ENCODE data around the gene DPYD.

The DPYD gene

GRCh38 chr1:97082160-97082848, 838.5 kb downstream of the DPYD start:
- H3K79me2 ChIP-seq (ENCODE audit: insufficient read depth, low read depth): no peaks in the 10 kb centered on the region
- H3K27me3 ChIP-seq (ENCODE audit: insufficient read depth, low read depth): no peaks in the 10 kb centered on the region
- no peak overlapping the region for H3K4me3 ChIP-seq (IDR thresholded peaks at IDR 0.05; ENCODE audit: insufficient read depth, low read depth, low read length)
- no peaks in the 10 kb centered on the region for H3K4me1 ChIP-seq (ENCODE audit: low read depth, poor library complexity, severe bottlenecking)
- H3K9ac ChIP-seq: no peak overlapping the region
- H4K20me1 ChIP-seq (ENCODE audit: insufficient read depth): no peaks in the 10 kb centered on the region
- no peak overlapping the region for H3K27ac ChIP-seq
- no peak for TF ChIP-seq CTCF (conservative IDR thresholded peaks at IDR 0.05; ENCODE audit: low read depth, low read length)
- no peaks in the 10 kb centered on the region for H3K36me3 ChIP-seq (ENCODE audit: insufficient read depth)
- no peak overlapping the region for H3K4me2 ChIP-seq
- H2AFZ ChIP-seq (ENCODE audit: low read depth): no peak overlapping the region

- Histone ChIP-seq H3K4me2 (no peak overlapping the region), H3K79me2 (ENCODE audit: insufficient read depth, low read depth) (no peaks in the 10 kb centered on the region), H4K20me1 (ENCODE audit: insufficient read depth) (no peaks in the 10 kb centered on the region), H2AFZ (ENCODE audit: low read depth) (no peak overlapping the region), H3K27me3 (ENCODE audit: insufficient read depth, low read depth) (no peaks in the 10 kb centered on the region), H3K4me3 (IDR thresholded peaks at IDR 0.05; ENCODE audit: insufficient read depth, low read depth, low read length) (no peak overlapping the region), H3K9ac (no peak overlapping the region), H3K27ac (no peak overlapping the region), H3K4me1 (ENCODE audit: low read depth, poor library complexity, severe bottlenecking) (no peaks in the 10 kb centered on the region), H3K36me3 (ENCODE audit: insufficient read depth) (no peaks in the 10 kb centered on the region)
- TF ChIP-seq CTCF (conservative IDR thresholded peaks at IDR 0.05; ENCODE audit: low read depth, low read length): no peak
Observed at GRCh38 chr1:97078872-97079271, 842.0 kb downstream of the DPYD start.

DNA sequence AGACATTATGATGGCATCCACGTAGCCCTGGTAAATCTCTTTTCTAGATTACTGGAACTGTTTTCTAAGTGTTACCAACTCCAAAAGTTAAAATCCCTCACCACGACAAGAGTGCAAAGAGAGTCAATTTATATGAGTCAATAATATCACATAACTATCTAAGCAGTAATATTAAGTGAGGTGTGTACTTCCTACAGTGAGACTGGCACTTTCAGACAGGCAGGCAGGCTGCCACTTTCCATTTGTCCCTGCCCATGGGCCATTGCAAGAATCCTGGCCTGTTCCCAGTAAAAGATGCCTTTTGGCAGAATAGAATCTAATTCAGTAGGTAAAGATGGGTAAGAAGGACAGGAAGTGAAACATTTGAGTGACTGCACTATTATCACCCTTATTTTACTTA, 843.6 kb downstream of the DPYD start:
- Histone ChIP-seq H3K79me2 (ENCODE audit: insufficient read depth, low read depth) (no peaks in the 10 kb centered on the region), H3K27ac (no peak overlapping the region), H3K9ac (no peak overlapping the region), H3K4me3 (IDR thresholded peaks at IDR 0.05; ENCODE audit: insufficient read depth, low read depth, low read length) (no peak overlapping the region), H3K36me3 (ENCODE audit: insufficient read depth) (no peaks in the 10 kb centered on the region), H3K4me1 (ENCODE audit: low read depth, poor library complexity, severe bottlenecking) (no peaks in the 10 kb centered on the region), H3K4me2 (no peak overlapping the region), H3K27me3 (ENCODE audit: insufficient read depth, low read depth) (no peaks in the 10 kb centered on the region), H2AFZ (ENCODE audit: low read depth) (no peak overlapping the region), H4K20me1 (ENCODE audit: insufficient read depth) (no peaks in the 10 kb centered on the region)
- TF ChIP-seq CTCF (conservative IDR thresholded peaks at IDR 0.05; ENCODE audit: low read depth, low read length): no peak

- Histone ChIP-seq H3K27ac (no peak overlapping the region), H3K4me2 (no peak overlapping the region), H3K79me2 (ENCODE audit: insufficient read depth, low read depth) (no peaks in the 10 kb centered on the region), H3K4me3 (IDR thresholded peaks at IDR 0.05; ENCODE audit: insufficient read depth, low read depth, low read length) (no peak overlapping the region), H4K20me1 (ENCODE audit: insufficient read depth) (no peaks in the 10 kb centered on the region), H2AFZ (ENCODE audit: low read depth) (no peak overlapping the region), H3K27me3 (ENCODE audit: insufficient read depth, low read depth) (no peaks in the 10 kb centered on the region), H3K9ac (no peak overlapping the region), H3K4me1 (ENCODE audit: low read depth, poor library complexity, severe bottlenecking) (no peaks in the 10 kb centered on the region), H3K36me3 (ENCODE audit: insufficient read depth) (no peaks in the 10 kb centered on the region)
- no peak for TF ChIP-seq CTCF (conservative IDR thresholded peaks at IDR 0.05; ENCODE audit: low read depth, low read length)
Observed at GRCh38 chr1:97074771-97075170, 846.1 kb downstream of the DPYD start.
